Measurements from ENCODE around the gene RNF11. TPM values are rescaled to one million over a fixed set of nuclear protein-coding genes. Genes with fewer than 3 reads are reported as not detected.

Gene RNF11
- polyA plus RNA-seq, 2 of the 4 experiments (the other 2 are of a cell fraction), result 28.5 to 56.8 TPM

DNA sequence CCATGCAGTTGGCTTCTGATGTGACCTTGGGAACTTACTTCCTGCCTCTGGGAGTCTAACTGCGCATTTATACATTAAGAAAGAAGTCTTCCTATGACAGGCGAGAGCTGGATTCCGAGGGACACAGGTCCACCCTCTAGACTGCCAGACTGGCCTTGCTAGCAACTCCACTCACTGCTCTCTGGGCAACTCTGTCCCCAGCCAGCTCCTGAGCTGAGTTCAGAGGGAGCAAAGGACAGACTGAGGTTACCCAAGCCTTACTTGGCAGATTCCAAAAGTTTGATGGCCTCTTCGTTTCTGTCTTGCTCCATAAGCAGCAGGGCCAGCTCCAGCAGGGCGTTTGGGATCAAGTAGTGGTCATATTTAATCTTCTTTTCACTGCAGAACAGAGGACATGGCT, 52.5 kb downstream of the RNF11 start:
- ATAC-seq (no peak; a peak in 1 of 6 replicates), FAIRE-seq (no peak), DNase-seq (ENCODE audit: low read depth in 1 of 2, low spot score in 1 of 2) (no peak)
- no peaks in the 10 kb centered on the region for H3K9me3 ChIP-seq
- WGBS (ENCODE audit: missing lambda C conversion rate), result 55% methylated on average over 5 of the region's 5 CpGs
- TF ChIP-seq HDAC2 (IDR thresholded peaks at IDR 0.05) (no peak), HOXB13 (CRISPR knock-in tag; IDR thresholded peaks at IDR 0.05; ENCODE audit: low read depth) (no peak)
- POLR2A ChIA-PET, result no interaction called here
- H3K4me3 ChIP-seq, result no peak overlapping the region
- H3K4me2 ChIP-seq, result no peak overlapping the region
- no peak overlapping the region for H3K27ac ChIP-seq
- CTCF ChIA-PET, result interaction anchor here (4.0 kb wide), 1 partner anchor 8 kb away, joined by 27 read pairs; no protein-coding TSS in a partner anchor
- peaks cover 10% of the 10 kb centered on the region; the same call in 2 of the 3 replicates for H3K4me1 ChIP-seq

GRCh38 chr1:51289676-51290488, 53.8 kb downstream of the RNF11 start:
- POLR2A ChIA-PET, result no interaction called here
- H3K4me3 ChIP-seq, result no peak overlapping the region
- FAIRE-seq, result no peak

More at GRCh38 chr1:51289676-51290488, 53.8 kb downstream of the RNF11 start:
- Histone ChIP-seq H3K9me3 (no peaks in the 10 kb centered on the region), H3K4me1 (no peaks in the 10 kb centered on the region), H3K27ac (no peak overlapping the region), H3K4me2 (no peak overlapping the region)
- TF ChIP-seq SREBF2 (IDR thresholded peaks at IDR 0.05), result no peak
- TF ChIP-seq, protein P1, sequence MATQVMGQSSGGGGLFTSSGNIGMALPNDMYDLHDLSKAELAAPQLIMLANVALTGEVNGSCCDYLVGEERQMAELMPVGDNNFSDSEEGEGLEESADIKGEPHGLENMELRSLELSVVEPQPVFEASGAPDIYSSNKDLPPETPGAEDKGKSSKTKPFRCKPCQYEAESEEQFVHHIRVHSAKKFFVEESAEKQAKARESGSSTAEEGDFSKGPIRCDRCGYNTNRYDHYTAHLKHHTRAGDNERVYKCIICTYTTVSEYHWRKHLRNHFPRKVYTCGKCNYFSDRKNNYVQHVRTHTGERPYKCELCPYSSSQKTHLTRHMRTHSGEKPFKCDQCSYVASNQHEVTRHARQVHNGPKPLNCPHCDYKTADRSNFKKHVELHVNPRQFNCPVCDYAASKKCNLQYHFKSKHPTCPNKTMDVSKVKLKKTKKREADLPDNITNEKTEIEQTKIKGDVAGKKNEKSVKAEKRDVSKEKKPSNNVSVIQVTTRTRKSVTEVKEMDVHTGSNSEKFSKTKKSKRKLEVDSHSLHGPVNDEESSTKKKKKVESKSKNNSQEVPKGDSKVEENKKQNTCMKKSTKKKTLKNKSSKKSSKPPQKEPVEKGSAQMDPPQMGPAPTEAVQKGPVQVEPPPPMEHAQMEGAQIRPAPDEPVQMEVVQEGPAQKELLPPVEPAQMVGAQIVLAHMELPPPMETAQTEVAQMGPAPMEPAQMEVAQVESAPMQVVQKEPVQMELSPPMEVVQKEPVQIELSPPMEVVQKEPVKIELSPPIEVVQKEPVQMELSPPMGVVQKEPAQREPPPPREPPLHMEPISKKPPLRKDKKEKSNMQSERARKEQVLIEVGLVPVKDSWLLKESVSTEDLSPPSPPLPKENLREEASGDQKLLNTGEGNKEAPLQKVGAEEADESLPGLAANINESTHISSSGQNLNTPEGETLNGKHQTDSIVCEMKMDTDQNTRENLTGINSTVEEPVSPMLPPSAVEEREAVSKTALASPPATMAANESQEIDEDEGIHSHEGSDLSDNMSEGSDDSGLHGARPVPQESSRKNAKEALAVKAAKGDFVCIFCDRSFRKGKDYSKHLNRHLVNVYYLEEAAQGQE (IDR thresholded peaks at IDR 0.05), result no peak
- TF ChIP-seq FOSL2 (IDR thresholded peaks at IDR 0.05), result no peak
- no peak for TF ChIP-seq FOSL2 (CRISPR knock-in tag; IDR thresholded peaks at IDR 0.05)
- TF ChIP-seq EHF (CRISPR knock-in tag; IDR thresholded peaks at IDR 0.05), result no peak
- no peak for TF ChIP-seq NPAS2 (CRISPR knock-in tag; IDR thresholded peaks at IDR 0.05; ENCODE audit: borderline replicate concordance)
- no peak for TF ChIP-seq EHMT2 (IDR thresholded peaks at IDR 0.05; ENCODE audit: low read depth)
- no peak for TF ChIP-seq ZNF302 (CRISPR knock-in tag; IDR thresholded peaks at IDR 0.05)
- no peak for TF ChIP-seq RCOR1 (IDR thresholded peaks at IDR 0.05; ENCODE audit: low read depth, low read length)
- TF ChIP-seq ELK1 (IDR thresholded peaks at IDR 0.05; ENCODE audit: low read depth, low read length), result no peak
- TF ChIP-seq GATA3 (IDR thresholded peaks at IDR 0.05; ENCODE audit: borderline replicate concordance), result no peak
- no peak for TF ChIP-seq HMGXB4 (CRISPR knock-in tag; IDR thresholded peaks at IDR 0.05; ENCODE audit: borderline replicate concordance)
- no peak for TF ChIP-seq RARB (CRISPR knock-in tag; IDR thresholded peaks at IDR 0.05)
- ATAC-seq (no peak), DNase-seq (ENCODE audit: low read depth in 1 of 2, low spot score in 1 of 2) (no peak)
- 79% methylated on average over 8 of the region's 8 CpGs for WGBS (ENCODE audit: missing lambda C conversion rate)
- CTCF ChIA-PET, result interaction anchor here (1.1 kb wide), 1 partner anchor 98 kb away, joined by 4 read pairs; no protein-coding TSS in a partner anchor
